RPMI7951 (cell line): ENCODE data around the gene RSRC1. TPM values are rescaled to one million over a fixed set of nuclear protein-coding genes. Genes with fewer than 3 reads are reported as not detected.
"Not testable (repeated sequence)": the region's sequence is repeated elsewhere in the genome, so short reads cannot be mapped to it uniquely, and the experiment has no call there.

ENCODE experiments used
- DNase-seq: peaks from one replicate; pipeline ENCODE4 v3.0.0-alpha.2; 2012; ENCODE audit warnings: low read depth
- total RNA-seq: library from RNA; depleted of rRNA; stranded (reverse); fragments of >200 nt; shearing (Covaris generic); gene quantifications from 2 replicates; pipeline ENCODE4 v1.2.3, GENCODE V29; 2014

Gene RSRC1
- total RNA-seq, 1 experiment from 2014 or later, result 83.5 TPM

DNA sequence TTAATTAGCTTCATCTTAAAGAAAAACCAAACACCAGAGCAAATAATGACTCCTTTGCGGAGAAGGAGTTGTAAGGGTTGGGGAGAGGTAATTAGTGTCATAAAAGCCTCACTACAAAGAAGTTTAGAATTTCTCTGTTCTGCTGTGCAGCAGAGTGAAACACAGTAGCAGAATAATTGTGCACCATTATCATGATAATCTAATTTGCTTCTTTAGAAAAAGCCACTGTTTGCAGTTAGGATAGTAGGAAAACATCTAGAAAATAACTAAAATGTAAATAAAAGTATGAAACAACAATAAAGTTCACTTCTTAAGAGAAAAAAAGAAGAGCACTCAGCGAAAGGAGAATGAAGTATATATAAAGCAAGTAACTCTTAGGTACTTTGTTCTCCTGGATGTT, 9.2 kb upstream of the RSRC1 start:
- DNase-seq, result no peak

DNA sequence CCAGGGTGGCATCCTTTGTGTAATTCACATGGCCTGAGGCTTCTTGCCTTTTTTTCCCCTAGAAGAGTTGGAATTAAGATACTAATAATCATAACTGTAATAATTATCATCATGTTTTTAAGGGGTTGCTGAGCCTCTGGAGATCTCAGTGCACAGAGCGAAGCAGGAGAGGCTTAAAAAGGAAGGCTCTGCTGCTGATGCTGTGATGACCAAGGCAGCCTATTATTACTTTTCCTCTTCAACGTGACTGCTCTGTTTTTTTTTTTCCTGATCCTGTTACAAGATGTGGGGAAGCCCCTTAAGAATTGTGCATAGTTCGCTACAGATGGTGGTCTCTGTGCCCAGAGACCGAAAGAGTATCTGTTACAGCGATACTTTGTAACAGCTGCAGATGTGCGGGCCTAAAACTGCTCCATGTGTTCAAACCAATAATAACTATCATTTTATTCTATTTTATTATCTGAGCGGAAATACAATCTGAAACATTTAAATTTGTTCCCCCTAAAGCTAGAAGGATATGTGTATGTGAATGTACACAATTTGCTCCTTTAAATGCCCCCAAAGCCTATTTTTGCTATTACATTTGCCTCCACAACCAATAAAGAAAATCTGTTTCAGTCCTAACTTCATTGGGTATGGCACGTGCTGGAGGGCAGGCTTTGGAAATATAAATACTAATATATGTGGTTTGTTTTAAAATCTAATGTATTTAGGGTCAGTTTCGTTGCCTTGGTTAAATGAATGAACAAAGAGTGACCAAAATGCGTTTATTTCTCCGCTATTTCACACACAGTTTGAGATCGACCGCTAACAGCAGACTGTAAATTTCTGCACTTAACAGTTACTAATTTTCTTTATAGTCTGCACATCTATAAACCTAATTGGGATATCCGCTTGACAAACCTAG, 8.3 kb upstream of the RSRC1 start:
- no peak for DNase-seq

GRCh38 chr3:158102242-158103080, 7.4 kb upstream of the RSRC1 start:
- DNase-seq, result no peak

DNA sequence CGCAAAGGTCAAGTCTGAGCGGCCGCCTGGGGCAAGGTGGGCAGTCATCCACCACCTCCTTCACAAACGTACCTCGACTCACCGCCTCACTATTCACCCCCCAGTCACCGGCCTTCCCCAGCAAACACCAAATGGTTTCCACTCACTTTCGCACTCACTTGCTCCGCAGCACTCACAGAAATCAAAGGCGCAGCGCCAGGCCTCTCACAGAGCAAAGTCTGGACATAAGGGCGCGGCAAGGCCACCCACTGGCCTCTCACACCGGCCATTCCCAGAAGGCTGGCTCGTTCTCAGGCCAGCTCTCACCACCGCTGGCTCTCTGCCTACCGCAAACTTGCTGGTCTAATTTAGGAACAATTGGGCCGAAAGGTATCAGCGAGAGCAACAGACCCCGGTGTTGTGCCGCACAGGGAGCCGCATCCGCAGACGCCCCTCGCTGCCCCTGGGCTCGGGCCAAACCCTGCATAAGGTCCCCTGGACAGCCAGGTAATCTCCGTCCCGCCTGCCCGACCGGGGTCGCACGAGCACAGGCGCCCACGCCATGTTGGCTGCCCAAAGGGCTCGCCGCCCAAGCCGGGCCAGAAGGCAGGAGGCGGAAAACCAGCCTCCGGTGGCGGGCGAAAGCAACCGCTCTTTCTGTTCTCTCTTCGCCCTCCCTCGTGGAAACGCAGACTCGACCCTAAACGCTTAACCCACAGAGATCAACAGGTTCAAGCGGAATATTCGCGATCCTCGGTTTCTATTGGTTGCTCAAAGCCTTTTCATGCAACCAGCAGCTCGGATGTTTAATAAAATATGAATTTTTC, 6.6 kb upstream of the RSRC1 start:
- no peak for DNase-seq

DNA sequence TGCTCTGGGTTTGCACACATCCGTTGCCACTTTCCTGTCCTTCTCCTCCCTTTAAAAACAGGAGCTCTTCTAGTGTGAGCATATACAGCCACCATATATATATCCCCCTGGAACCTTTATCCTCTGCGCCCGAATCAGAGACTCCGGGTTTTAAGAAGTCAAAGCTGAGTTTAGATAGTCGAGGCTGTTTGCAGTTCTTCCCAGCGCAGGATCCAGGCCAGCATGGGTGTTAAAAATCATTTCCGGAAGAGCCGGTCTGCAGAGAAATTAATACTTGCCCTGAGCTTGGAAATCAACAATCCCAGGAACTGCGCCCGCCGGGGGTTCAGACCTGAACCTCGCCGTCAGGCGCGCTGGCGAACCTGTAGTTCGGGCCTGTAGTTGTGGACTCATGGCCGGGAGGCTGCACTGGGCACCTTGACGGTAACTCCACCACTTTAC, 6.0 kb upstream of the RSRC1 start:
- DNase-seq, result no peak

GRCh38 chr3:158104431-158104921, 5.4 kb upstream of the RSRC1 start:
- peak; percentile 6 for DNase-seq

GRCh38 chr3:158105119-158105709, 4.7 kb upstream of the RSRC1 start:
- peak; percentile 66 for DNase-seq

- peak; percentile 76 for DNase-seq
Observed at GRCh38 chr3:158105710-158106253, 4.1 kb upstream of the RSRC1 start.

GRCh38 chr3:158106766-158107471, 3.0 kb upstream of the RSRC1 start:
- DNase-seq, result peak; percentile 34

GRCh38 chr3:158107605-158108444, 2.1 kb upstream of the RSRC1 start:
- no peak for DNase-seq

DNA sequence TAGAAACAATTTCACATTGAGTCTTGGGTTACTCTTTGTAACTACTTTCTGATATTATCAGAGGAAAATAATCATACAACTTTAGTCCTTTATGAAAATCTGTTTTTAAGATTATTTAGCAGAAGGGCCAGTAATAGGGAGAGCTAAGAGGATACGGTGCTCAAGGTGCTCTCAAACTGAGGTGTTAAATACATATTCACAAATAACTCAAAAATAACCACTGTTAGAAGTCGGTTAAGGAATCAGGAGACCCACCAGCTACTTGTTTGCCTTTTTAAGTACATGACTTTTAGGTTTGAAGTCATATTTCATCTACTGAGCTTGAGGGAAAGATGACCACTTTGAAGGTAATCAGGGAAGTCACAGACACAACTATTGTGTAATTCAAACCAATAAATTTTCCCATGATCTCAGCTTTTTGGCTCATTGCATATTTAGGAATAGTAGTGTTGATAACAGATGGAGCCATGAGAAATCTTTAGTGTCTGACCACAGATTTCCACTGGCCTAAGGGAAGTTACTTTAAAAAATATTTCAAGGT, 1.4 kb upstream of the RSRC1 start:
- no peak for DNase-seq

GRCh38 chr3:158109295-158109803, 540 bp upstream of the RSRC1 start:
- DNase-seq, result no peak

DNA sequence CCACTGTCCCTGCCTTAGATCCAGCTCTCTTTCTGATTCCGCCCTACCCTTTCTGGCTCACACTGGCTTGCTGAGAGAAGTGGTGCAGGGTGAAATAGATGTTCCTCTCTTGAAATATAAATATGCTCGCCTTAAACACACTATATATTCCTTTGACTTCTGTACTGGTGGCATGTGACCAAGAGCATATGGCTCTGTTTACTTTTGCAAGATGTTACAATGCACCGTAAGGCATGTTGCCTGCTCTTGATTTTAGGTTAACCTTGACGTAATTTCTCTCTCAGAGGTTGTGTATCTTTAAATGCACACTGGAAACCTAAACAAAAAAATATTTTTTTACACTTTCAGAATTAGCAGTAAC, 749 bp downstream of the RSRC1 start:
- DNase-seq, result no peak

GRCh38 chr3:158111861-158112260, 2.0 kb downstream of the RSRC1 start:
- DNase-seq, result no peak

DNA sequence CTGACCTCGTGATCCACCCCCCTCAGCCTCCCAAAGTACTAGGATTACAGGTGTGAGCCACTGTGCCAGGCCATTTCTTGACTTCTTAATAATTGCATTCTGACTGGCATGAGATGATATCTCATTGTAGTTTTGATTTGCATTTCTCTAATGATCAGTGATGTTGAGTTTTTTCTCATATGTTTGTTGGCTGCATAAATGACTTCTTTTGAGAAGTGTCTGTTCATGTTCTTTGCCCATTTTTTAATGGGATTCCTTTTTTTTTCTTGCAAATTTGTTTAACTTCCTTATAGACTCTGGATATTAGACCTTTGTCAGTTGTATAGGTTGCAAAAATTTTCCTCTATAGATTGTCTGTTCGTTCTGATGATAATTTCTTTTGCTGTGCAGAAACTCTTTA, 3.7 kb downstream of the RSRC1 start:
- not testable (repeated sequence) for DNase-seq

- no peak for DNase-seq
Observed at GRCh38 chr3:158120330-158120729, 10.4 kb downstream of the RSRC1 start.

- DNase-seq, result no peak
Observed at GRCh38 chr3:158121295-158121694, 11.4 kb downstream of the RSRC1 start.

GRCh38 chr3:158122721-158123120, 12.8 kb downstream of the RSRC1 start:
- not testable (repeated sequence) for DNase-seq
